GM21619 (cell line): Measurements from ENCODE around the gene CTDP1.

Experiments
- ATAC-seq: cut with Tn5 transposase; IDR thresholded peaks from one replicate; pipeline ENCODE4 v1.9.1; 2021; ENCODE audit not compliant: unreplicated experiment

CTDP1 gene

DNA sequence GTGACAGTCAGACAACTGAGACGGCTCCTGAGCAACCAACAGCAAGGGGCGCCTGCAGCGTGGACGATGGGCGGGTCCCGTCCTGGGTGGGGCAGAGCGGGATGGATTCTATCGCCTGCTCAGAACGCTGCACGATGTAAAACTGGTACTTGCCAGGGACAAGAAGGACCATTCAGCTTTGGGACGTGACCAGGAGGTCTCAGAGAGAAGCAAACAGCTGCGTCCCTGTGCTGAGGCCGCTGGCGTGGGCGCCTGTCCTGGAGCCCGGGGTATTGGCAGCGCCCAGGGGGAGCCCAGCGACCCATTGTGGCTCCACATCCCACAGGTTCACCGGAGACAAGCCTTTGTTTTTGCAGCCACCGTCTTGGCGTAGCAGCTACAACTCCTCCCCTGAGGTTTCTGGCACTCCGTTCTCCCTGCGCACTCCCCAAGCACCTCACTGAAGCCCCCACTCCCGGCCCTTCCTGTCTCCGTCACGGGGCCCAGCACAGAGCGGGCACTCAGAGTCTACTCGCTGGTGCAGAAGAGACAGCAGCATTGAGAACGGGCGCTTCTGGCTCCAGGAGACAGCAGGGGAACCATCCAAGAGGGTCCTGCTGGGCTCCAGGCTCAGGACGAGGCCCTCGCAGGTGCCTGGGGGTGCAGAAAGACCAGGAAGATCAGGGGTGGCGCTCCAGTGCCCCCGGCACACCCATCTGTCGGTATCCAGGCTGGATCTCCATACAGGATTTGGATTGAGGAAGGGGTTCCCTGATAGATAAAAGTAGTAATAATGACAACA lies 96.0 kb downstream of the CTDP1 start:
- no peak for ATAC-seq

DNA sequence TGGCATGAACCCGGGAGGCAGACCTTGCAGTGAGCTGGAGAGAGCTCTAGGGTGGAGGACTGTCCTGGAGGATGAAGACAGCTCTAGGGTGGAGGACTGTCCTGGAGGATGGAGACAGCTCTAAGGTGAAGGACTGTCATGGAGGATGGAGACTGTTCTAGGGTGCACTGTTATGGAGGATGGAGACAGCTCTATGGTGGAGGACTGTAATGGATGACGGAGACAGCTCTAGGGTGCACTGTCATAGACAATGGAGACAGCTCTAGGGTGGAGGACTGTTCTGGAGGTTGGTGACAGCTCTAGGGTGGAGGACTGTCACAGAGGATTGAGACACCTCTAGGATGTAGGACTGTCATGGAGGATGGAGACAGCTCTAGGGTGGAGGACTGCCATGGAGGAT lies 97.1 kb downstream of the CTDP1 start:
- no peak for ATAC-seq

DNA sequence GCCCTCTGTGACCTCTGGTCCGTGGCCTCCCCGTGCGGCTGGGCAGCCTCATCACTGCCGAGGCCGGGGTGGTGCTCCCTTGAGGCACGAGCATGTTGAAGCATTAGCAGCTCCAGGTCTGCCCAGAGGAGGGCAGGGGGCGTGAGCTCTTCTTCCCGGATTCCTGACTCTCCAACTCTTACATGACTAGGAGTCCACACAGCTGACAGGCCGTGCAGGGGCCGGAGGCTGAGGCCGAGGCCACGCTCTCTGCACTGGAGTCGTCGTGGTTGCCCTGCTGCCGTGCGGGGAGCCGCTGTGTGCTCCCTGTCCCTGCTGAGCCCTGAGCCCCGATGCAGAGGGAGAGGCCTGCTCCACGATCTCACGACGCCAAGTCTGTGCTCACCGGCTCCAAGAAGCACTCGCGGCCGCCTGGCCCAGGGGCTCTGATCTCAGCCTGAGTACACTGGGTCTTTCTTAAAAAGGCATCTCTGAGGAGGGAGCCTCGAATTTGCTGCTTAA lies 98.7 kb downstream of the CTDP1 start:
- ATAC-seq = no peak

DNA sequence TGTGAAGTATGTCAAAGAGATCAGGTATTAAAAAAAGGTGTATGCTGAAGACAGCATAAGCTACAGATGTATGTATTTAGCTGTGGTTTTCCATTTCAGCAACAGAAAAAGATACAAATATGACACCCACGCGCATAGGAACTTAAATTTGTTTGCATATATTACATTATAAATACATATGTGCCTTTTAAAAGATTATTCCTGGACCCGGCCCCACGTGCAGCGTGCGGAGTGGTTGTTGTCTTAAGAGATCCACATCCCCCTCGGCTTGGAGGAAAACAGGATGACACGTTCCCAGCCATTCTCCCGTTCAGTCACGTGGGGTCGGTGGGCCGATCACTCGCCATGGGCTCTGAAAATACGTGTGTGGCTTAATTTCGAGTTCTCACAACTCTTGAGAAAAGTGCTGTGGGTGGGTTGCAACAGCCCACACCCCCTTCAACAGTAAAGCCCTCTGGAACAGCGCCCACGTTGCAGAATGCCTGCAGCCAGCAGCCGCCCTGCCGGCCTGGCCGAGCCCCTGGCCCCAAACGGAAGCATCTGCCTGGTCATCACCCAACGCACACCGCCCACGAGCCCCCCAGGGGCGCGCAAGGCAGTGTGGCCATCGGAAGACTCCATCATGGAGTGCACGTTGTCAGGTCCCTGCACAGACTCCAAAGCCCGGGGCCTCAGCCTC lies 99.6 kb downstream of the CTDP1 start:
- ATAC-seq = no peak

DNA sequence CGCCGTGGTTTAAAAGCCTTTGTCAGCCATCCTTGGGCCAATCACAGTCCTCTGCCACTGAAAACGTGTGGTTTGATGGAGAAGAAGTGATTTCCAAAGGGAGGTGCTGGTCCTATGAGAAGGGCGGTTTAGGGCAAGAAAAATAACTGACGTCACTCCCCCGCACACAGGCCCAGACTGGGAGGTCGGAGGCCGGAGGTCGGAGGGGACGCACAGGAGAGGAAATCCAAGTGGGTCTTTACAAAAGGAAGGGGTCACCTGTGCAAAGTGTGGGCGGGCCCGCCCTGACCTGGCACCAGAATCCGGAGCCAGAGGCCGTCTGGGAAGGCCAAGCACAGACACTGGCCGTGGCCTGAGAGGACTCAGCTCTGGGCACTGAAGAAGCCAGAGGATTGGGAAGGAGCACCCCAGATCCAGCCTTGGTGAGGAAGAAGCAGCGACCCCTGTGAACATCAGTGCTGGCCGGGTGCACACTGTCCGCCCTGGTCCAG lies 100.1 kb downstream of the CTDP1 start:
- ATAC-seq = no peak

DNA sequence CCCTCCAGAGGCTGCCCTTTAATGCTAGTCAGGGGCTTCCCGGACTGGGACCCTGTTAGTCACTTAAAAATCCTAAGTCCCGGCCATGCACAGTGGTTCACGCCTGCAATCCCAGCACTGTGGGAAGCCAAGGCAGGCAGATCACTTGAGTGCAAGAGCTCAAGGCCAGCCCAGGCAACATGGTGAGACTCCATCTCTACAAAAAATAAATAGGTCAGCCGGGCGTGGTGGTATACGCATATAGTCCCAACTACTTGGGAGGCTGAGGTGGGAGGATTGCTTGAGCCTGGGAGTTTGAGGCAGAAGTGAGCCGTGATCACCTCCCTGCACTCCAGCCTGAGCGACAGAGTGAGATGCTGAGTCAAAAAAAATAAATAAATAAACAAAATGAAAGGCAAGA lies 100.9 kb downstream of the CTDP1 start:
- no peak for ATAC-seq

DNA sequence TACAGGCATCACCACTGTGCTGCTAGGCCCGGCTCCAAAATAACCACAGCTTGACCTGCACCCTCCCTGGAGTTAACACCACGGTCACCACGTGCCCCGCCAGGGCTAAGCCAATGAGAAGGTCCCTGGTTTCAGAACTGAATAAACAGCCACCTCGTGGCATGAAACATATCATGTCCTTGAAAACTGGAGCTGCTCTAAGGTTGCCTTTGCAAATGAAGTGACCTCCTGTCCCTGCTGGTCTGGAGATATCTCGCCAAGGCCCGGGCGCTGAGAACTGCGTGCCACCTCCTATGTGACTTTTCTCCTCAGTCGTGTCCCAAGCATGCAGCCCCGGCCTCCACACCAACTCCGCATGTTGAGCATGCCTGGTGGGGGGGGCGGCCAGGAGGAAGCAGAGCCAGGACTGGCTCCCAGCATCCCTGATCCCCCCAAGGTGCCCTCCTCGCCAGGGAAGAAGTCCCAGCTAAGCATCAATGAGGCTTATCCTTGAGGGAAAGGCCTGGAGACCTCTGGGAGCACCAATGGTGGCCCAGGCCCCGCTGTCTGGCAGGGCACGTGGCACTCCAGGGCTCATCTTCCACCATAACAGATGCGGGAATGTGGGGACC lies 101.8 kb downstream of the CTDP1 start:
- no peak for ATAC-seq

DNA sequence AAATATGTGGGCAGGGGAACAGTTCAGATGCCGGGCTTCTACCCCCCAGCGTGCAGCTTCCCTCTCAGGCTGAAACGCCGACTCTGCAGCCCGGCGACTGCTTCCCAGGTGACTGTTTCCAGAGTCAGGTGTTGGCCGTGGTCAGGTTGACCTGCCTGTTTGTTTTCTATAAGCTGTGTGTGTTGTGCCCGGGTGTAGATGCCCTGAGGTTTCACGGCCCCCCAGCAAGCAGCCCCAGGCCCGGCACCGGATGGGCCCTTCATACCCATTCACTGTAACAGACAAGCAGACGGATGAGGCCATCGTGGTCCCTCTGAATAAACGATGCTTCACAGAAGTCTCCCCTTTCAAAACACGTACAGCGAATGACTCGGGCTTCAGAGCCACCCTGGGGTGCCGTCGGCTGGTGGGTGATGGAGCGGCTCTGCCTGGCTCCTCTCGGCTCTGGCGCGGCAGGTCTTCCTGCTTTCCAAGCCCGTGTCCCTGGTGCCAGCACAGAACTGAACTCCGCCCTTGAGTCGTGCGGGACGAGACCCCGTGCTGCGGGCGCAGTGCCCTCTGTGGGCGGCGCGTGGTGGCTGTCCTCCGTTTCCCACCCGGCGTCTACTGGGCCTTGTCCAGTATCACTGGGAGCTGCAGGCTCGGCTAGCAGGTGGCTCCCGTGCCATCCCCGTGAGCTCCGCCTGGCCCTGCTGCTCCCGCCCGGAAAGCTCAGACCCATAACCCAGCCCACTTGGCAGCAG lies 103.1 kb downstream of the CTDP1 start:
- ATAC-seq = no peak

DNA sequence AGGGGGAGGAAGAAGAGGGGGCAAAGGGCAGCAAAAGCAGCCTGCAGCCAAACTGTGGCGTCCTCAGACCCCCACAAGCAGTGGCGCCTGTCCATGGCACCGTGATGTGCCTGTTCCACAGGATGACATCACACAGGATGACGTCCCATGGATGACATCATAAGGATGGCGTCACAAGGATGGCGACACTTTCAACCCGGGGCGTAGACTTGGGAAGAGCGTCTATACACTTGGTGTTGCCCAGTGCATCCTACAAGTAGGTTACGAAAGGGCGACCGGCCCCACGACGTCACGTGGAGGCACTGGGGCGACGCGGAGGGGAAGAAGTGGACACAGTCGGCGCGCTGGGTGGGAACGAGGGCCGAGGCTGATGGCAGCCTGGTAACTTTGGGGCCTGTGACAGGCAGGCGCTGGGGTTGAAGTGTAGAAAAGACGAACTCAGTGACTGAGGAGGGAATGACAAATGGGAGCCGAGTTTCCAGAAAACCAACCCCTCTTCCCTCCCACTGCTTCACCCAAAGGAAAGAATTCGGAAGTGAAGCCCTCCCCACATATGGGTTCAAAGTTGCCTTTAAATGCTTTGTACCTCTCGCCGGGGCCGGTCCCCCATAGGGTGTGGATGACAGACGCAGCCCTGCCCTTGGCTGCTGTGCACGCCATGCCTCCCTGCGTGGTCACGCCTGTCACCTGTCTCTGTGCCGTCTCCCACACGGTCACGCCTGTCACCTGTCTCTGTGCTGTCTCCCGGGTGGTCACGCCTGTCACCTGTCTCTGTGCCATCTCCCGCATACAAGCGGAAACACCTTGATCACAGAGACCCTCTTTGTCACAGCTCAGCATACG lies 104.7 kb downstream of the CTDP1 start:
- ATAC-seq = no peak

DNA sequence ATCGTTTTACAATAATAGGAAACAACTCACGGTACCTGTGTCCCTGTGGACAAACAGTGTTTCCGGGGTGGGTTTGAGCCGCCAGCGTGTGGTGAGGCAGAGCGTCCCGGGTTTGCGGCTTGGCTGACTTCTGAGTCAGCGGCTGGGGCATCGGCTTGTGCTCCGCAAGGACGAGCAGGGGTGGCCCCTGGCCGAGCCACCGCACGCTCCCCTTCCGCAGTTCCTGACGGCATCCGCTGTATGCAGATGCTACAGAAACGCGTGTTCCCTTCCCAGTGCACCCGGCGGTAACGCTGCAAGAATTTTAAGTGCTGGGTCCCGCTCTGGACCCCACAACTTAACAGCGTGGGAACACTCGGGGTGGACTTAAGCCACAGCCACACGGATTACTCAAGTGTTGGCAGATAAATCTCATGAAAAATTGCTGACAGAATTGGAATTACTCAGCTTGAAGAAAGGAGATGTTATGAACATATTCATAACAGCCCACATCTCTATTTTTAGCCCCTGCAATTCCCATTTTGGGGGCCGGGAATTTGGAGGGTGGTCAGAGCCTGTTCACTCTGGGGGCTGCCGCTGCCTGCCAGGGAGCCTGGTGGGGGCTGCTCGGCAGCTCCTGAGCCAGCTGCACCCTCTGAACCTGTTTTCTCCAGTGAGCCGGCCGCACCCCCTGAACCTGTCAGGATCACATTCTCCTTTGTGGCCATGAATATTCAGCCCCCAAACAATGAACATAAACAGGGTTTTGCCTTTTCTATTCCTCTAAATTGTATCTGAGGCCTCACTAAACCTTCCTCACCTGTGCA lies 105.6 kb downstream of the CTDP1 start:
- no peak for ATAC-seq

DNA sequence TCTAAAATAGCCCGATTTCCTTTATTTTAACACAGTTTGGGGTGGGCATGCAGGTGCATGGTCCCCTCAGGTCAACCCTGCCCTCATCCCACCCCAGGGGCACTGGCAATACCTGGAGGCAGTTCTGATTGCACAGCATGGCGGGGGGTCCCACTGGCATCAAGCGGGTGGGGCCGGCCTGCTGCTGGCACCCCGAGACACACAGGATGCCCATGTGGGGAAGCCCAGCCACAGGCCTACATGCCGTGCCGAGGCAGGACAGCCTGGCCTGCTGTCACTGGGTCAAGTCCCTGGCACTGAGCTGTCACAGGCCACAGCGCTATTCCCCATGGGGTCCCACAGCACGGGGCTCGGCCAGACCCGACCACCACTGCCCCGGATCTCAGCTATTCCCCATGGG lies 106.2 kb downstream of the CTDP1 start:
- no peak for ATAC-seq

DNA sequence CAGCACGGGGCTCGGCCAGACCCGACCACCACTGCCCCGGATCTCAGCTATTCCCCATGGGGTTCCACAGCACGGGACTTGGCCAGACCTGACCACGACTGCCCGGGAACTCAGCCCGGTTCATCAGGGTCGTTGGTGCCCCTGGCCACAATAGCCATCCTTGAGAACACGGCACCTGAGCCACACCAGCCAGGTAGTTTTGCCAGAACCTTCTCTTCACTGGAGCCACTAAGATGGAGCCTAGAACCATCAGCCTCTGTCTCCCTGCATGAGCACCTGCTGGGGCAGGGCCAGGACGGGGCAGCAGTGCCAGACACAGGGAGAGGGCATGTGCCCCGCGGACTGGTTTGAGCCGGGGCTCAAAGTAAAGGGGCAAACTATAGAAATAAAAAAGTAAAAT lies 106.7 kb downstream of the CTDP1 start:
- ATAC-seq = no peak

DNA sequence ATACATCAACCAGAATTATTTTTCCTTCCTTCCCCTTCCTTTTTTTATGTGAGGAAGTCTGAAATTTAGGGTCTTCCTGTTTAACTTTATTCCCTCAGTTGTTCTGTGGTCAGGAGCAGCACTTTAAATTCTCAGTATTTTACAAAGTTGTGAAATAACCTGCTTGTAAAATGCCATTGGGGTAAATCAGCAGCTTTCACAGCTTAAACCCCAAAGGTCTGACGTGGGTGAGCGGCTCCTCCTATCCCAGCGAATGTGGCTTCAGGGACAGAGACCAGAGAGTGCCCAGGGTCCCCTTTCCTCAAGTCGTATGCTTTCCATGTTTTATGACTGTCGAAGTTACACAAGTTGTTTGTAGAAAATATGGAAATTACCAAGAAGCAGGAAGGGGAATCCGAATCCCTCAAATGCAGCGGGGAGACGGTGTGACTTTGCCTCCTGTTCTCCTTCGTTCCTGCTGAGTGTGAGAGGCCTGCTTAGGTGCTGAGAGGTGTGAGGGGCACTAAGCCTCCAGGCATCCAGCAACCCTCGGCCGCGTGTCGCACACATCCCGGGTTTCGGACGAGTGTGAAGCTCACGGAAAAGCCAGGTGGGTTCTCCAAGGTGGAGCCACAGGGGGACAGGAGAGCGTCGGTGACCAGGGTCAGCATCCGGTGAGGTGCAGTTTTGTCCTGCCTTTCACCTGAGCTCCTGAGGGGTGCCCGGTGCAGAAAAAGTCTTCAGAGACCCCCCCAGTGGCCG lies 107.4 kb downstream of the CTDP1 start:
- no peak for ATAC-seq

DNA sequence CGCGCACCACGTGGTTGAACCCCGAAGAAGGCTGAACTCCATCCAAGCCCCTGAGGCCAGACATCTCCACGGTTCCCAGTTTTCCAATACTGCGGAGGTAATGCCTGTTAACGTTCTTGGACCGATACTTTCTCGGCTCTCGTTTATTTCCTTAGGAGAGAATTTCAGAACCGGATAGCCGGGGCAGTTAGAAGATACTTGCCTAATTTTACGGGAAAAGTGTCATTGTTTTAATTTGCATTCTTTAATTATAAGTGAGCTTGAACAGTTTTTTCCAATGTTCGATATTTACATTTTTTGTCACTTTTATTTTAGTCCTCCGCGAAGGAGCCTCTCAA lies 107.9 kb downstream of the CTDP1 start:
- no peak for ATAC-seq

DNA sequence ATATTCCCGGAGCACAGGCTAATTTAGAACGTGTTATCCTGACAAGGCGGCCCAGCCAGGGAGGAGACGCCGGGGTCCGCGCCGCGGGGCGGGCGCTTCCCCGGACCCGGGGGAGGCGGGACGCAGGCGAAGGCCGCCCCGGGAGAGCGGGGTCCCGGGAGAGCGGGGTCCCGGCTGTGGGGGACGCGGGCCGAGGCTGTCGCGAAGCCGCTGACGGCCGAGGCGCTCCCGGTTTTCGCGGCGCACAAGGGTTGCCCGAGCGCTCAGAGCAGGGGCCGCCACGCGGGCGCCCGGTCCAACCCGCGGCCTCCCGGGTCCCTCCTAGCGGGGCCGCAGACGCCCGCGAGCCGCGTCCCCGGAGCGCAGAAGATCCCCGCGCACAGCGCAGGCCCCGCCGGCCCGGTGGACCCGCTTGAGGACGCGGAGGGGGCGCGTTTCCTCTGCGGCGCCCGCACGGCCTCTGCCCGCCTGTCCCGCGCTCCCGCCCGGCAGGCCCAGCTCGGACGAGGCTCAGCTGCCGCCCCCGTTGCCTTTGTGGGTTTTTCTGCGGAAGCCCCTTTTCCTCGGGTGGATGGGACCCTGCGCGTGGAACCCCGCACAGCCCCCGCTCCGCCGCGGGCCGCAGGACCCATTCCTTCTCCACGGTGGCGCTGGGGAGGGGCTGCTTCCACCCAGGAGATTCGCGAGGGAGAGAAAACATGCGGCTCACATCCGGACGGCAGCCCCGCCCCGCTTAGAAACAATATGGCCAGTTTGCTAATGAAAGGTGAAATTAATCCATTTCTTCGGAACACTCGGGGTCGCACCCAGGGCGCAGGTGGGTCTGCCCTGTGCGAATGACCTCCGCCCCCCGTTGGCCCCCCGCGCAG lies 108.5 kb downstream of the CTDP1 start:
- ATAC-seq = no peak

DNA sequence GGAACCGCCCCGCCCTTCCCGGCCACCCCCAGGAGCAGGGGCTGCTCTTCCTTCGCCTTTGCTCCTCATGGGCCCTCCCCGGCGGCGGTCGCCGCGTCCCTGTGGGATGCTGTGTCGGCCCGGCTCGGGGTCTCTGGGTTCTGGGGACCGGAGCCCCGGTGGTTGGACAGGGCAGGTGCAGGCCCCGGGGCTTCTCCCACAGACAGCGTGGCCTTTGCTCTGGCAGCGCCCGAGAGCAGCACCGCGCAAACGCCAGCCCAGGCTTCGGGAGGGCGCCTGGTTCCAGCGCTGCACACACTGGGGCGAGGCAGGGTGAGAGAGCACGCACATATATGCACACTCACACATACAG lies 109.1 kb downstream of the CTDP1 start:
- ATAC-seq = no peak

DNA sequence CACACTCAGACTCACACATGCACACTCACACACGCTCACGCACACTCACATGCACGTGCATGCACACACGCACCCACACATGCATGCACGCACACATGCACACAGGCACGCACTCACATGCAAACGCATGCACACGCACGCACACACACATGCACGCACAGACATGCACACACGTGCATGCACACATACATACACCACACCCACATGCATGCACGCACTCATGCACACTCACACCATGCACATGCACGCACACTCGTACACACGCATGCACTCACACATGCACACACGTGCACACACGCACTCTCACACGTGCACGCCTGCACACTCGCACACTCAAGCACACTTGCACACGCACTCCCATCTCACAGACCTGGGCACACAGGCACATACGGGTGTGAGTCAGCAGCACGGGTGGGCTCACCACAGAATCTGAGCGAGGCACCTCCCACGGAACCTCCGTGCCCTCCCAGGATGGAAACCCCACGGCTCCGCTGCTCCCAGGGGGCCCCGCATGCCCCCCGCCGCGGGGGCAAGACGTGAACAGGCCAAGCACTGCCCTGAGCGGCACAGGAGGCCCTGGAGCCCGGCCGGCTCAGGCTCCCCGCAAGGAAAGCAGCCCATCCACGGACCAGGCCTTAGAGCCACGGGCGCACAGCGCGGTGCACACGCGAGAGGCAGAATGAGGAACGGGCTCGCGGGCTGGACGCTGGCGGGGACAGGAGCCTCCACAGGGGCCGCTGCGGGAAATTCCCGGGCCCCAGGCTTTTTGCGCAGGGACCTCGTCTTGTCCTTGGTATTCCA lies 109.7 kb downstream of the CTDP1 start:
- no peak for ATAC-seq
